ENCODE results near the gene DYNC1H1. TPM values are rescaled to one million over a fixed set of nuclear protein-coding genes. Genes with fewer than 3 reads are reported as not detected.

The DYNC1H1 gene
- total and polyA plus RNA-seq, 2 of the 13 experiments (the other 11 are each of a cell fraction or from before 2014, with no cell fraction given): 74.4 to 239 TPM

GRCh38 chr14:102096569-102097188 lies 132.3 kb downstream of the DYNC1H1 start (continued):
- TF ChIP-seq ZNF142 (CRISPR knock-in tag; IDR thresholded peaks at IDR 0.05) (no peak), ZXDC (CRISPR knock-in tag; IDR thresholded peaks at IDR 0.05) (no peak), MIER2 (CRISPR knock-in tag; IDR thresholded peaks at IDR 0.05) (no peak), ARID5B (CRISPR knock-in tag; IDR thresholded peaks at IDR 0.05) (no peak), SMC3 (IDR thresholded peaks at IDR 0.05; ENCODE audit: low read length) (peak; percentile 83), SP2 (CRISPR knock-in tag; IDR thresholded peaks at IDR 0.05) (no peak), ZNF567 (CRISPR knock-in tag; IDR thresholded peaks at IDR 0.05; ENCODE audit: borderline replicate concordance) (no peak), ZSCAN25 (CRISPR knock-in tag; IDR thresholded peaks at IDR 0.05) (0 out of 2 replicates have a peak, but pooled peaks have one; percentile 26), HNF4A (CRISPR knock-in tag; IDR thresholded peaks at IDR 0.05) (no peak), STAG1 (CRISPR knock-in tag; IDR thresholded peaks at IDR 0.05) (peak; percentile 89), HMGXB4 (CRISPR knock-in tag; IDR thresholded peaks at IDR 0.05; ENCODE audit: borderline replicate concordance in 1 of 2, low read depth in 1 of 2) (peak; percentile 24 to 34; a peak in 1 of 4 replicates), ZNF234 (CRISPR knock-in tag; conservative IDR thresholded peaks at IDR 0.05) (no peak), NCOR1 (IDR thresholded peaks at IDR 0.05; ENCODE audit: borderline replicate concordance, low read length) (no peak)
